IMR-90 (cell line): Measurements from ENCODE around the gene SEMA6D. TPM values are rescaled to one million over a fixed set of nuclear protein-coding genes. Genes with fewer than 3 reads are reported as not detected.

Experiments
- ATAC-seq: fragments of 200-7000 bp; cut with Tn5 transposase; 2 replicates; pipeline ENCODE4 v1.9.1; 2020; ENCODE audit warnings: low read depth, mild to moderate bottlenecking, moderate library complexity
- BruUV-seq: library from RNA; stranded (reverse); fragments of 400-500 nt; replicated peaks from 2 replicates; lab custom pipeline; 2021; lab: Mats Ljungman, UMichigan
- CTCF ChIA-PET: fragments of 300-600 bp; formaldehyde crosslinking; extraction: SDS; loops from one replicate; lab custom pipeline; 2021; ENCODE audit warnings: antibody characterized with exemption; lab: Yijun Ruan, JAX
- POLR2A ChIA-PET: fragments of 300-600 bp; sonication (Branson Sonifier 250); formaldehyde crosslinking; loops from one replicate; lab custom pipeline; 2022; ENCODE audit warnings: antibody characterized with exemption; ENCODE audit not compliant: unreplicated experiment; lab: Charles Lee
- DNase-seq: peaks from one replicate; pipeline ENCODE4 v3.0.0; 2013
- H2AFZ ChIP-seq: replicated peaks from 2 replicates; pipeline ENCODE3; 2013; ENCODE audit warnings: low read length, mild to moderate bottlenecking; ENCODE audit not compliant: poor library complexity
- H2AK5ac ChIP-seq: 2 replicates; pipeline ENCODE4 v1.6.1; 2013; ENCODE audit warnings: low read depth, low read length, inconsistent platforms
- H2AK9ac ChIP-seq: replicated peaks from 2 replicates; pipeline ENCODE3; 2013; ENCODE audit warnings: mild to moderate bottlenecking, low read depth, low read length, moderate library complexity; ENCODE audit not compliant: poor library complexity
- H2BK120ac ChIP-seq: 2 replicates; pipeline ENCODE4 v1.6.1; 2013; ENCODE audit warnings: low read depth, low read length, inconsistent platforms
- H2BK15ac ChIP-seq: 3 replicates; pipeline ENCODE4 v1.6.1; 2013; ENCODE audit warnings: low read depth, low read length, inconsistent platforms
- H2BK20ac ChIP-seq: 2 replicates; pipeline ENCODE4 v1.6.1; 2013; ENCODE audit warnings: low read depth, mild to moderate bottlenecking, inconsistent platforms, low read length, moderate library complexity
- H2BK5ac ChIP-seq: 2 replicates; pipeline ENCODE4 v1.6.1; 2013; ENCODE audit warnings: mild to moderate bottlenecking, low read depth, low read length, inconsistent platforms; ENCODE audit not compliant: poor library complexity, severe bottlenecking
- H3K14ac ChIP-seq: replicated peaks from 2 replicates; pipeline ENCODE4 v1.6.1; 2013; ENCODE audit warnings: low read depth, low read length, inconsistent platforms
- H3K18ac ChIP-seq: 2 replicates; pipeline ENCODE4 v1.6.1; 2013; ENCODE audit warnings: low read depth, low read length, control low read depth
- H3K23ac ChIP-seq: 2 replicates; pipeline ENCODE4 v1.6.1; 2013; ENCODE audit warnings: low read depth, low read length, inconsistent platforms
- H3K27ac ChIP-seq: 2 replicates; pipeline ENCODE4 v1.5.1; 2013; ENCODE audit warnings: mild to moderate bottlenecking, control low read depth, low read length; ENCODE audit not compliant: insufficient read depth
- H3K27me3 ChIP-seq: 2 replicates; pipeline ENCODE4 v1.6.1; 2013; ENCODE audit warnings: low read length; ENCODE audit not compliant: control insufficient read depth, insufficient read depth
- H3K36me3 ChIP-seq: 2 replicates; pipeline ENCODE4 v1.6.1; 2013; ENCODE audit warnings: low read length, mixed read lengths; ENCODE audit not compliant: control insufficient read depth, insufficient read depth
- H3K4ac ChIP-seq: 2 replicates; pipeline ENCODE4 v1.6.1; 2013; ENCODE audit warnings: low read depth, low read length, inconsistent platforms
- H3K4me1 ChIP-seq: 2 replicates; pipeline ENCODE4 v1.6.1; 2013; ENCODE audit warnings: low read length, mixed read lengths; ENCODE audit not compliant: control insufficient read depth, insufficient read depth
- H3K4me2 ChIP-seq: 2 replicates; pipeline ENCODE4 v1.6.1; 2013; ENCODE audit warnings: low read depth, mild to moderate bottlenecking, control low read depth, low read length, moderate library complexity
- H3K4me3 ChIP-seq: 2 replicates; pipeline ENCODE4 v1.5.1; 2013; ENCODE audit warnings: low read depth, mild to moderate bottlenecking, control low read depth, low read length, moderate library complexity; ENCODE audit not compliant: insufficient read depth
- H3K56ac ChIP-seq: 2 replicates; pipeline ENCODE4 v1.6.1; 2013; ENCODE audit warnings: low read length, inconsistent platforms; ENCODE audit not compliant: insufficient read depth; ENCODE audit errors: extremely low read depth
- H3K79me1 ChIP-seq, 2 experiments: 2 replicates each; pipeline ENCODE4 v1.6.1; 2013; ENCODE audit warnings: low read length in 2 of 2, inconsistent platforms in 1 of 2, low read depth in 1 of 2
- H3K9ac ChIP-seq: 2 replicates; pipeline ENCODE4 v1.6.1; 2013; ENCODE audit warnings: low read depth, low read length, control low read depth
- H3K9me1 ChIP-seq: 2 replicates; pipeline ENCODE4 v1.6.1; 2013; ENCODE audit warnings: low read length, inconsistent platforms; ENCODE audit not compliant: insufficient read depth
- H3K9me3 ChIP-seq: 2 replicates; pipeline ENCODE4 v1.6.1; 2013; ENCODE audit warnings: low read length; ENCODE audit not compliant: control insufficient read depth, insufficient read depth
- H4K20me1 ChIP-seq: 2 replicates; pipeline ENCODE4 v1.6.1; 2013; ENCODE audit warnings: low read length, inconsistent platforms; ENCODE audit not compliant: insufficient read depth
- H4K5ac ChIP-seq: 2 replicates; pipeline ENCODE4 v1.6.1; 2013; ENCODE audit warnings: mild to moderate bottlenecking, low read depth, low read length, control low read depth
- H4K8ac ChIP-seq, 2 experiments: 2 replicates each; pipeline ENCODE4 v1.6.1; 2013; ENCODE audit warnings: low read depth in 2 of 2, low read length in 2 of 2, control low read depth in 1 of 2, inconsistent platforms in 1 of 2
- H4K91ac ChIP-seq: 2 replicates; pipeline ENCODE4 v1.6.1; 2013; ENCODE audit warnings: low read depth, low read length, inconsistent platforms; ENCODE audit not compliant: insufficient read depth
- BHLHE40 ChIP-seq: fragments of 150-350 bp; IDR thresholded peaks from 2 replicates; pipeline ENCODE4 v1.6.1; 2016; ENCODE audit warnings: mild to moderate bottlenecking, low read depth, low read length
- CHD1 ChIP-seq: IDR thresholded peaks from 2 replicates; pipeline ENCODE4 v1.6.1; 2012; ENCODE audit warnings: low read depth, low read length, improper control_type of control experiment
- FOS ChIP-seq: fragments of 150-350 bp; IDR thresholded peaks from 2 replicates; pipeline ENCODE4 v1.6.1; 2016; ENCODE audit warnings: low read depth, low read length
- MAFK ChIP-seq: IDR thresholded peaks from 2 replicates; pipeline ENCODE4 v1.6.1; 2012; ENCODE audit warnings: low read depth, low read length, improper control_type of control experiment
- MAZ ChIP-seq: IDR thresholded peaks from 2 replicates; pipeline ENCODE4 v1.6.1; 2012; ENCODE audit warnings: low read depth, mild to moderate bottlenecking, low read length, improper control_type of control experiment, moderate library complexity, borderline replicate concordance
- MXI1 ChIP-seq: IDR thresholded peaks from 2 replicates; pipeline ENCODE4 v1.6.1; 2012; ENCODE audit warnings: low read depth, mild to moderate bottlenecking, low read length, moderate library complexity, borderline replicate concordance
- NFE2L2 ChIP-seq: fragments of 150-350 bp; IDR thresholded peaks from 2 replicates; pipeline ENCODE4 v1.6.1; 2016; ENCODE audit warnings: low read depth, mild to moderate bottlenecking, low read length
- POLR2A ChIP-seq: IDR thresholded peaks from 2 replicates; pipeline ENCODE4 v1.6.1; 2012; ENCODE audit warnings: mild to moderate bottlenecking, low read depth, low read length
- RAD21 ChIP-seq: IDR thresholded peaks from 2 replicates; pipeline ENCODE4 v1.6.1; 2012; ENCODE audit warnings: low read length, improper control_type of control experiment
- SMC3 ChIP-seq: fragments of 150-350 bp; IDR thresholded peaks from 2 replicates; pipeline ENCODE4 v1.6.1; 2016; ENCODE audit warnings: low read depth, mild to moderate bottlenecking, antibody characterized with exemption, low read length, moderate library complexity
- WGBS, 2 experiments: methylation state at CpG; one replicate each; pipeline versions ENCODE4 v1.1.5 to v1.1.7; 2013; ENCODE audit warnings: missing lambda C conversion rate in 2 of 2; ENCODE audit not compliant: insufficient read length in 1 of 2; ENCODE audit errors: extremely low coverage in 2 of 2; 5-methylcytosine and 5-hydroxymethylcytosine counted together
- dilution Hi-C: fragments of 300-500 bp; cut with HindIII; formaldehyde crosslinking; loops from one replicate; pipeline ENCODE4 v1.14.3; 2018; ENCODE audit warnings: low sequenced_read_pairs; ENCODE audit not compliant: unreplicated experiment
- in situ Hi-C: fragments of 300-500 bp; cut with MboI; formaldehyde crosslinking; loops from 3 replicates; pipeline ENCODE4 v1.14.3; 2019; ENCODE audit warnings: low sequenced_read_pairs, inconsistent platforms, mixed read lengths
- intact Hi-C: fragments of 100-400 bp; cut with micrococcal nuclease; formaldehyde crosslinking; loops from 2 replicates; pipeline ENCODE4 v1.10.0; 2022
- polyA plus RNA-seq, 3 experiments: library from polyadenylated mRNA; depleted of rRNA; stranded (reverse); fragments of >200 nt; gene quantifications; 2 replicates each; pipeline ENCODE4 v1.2.3, GENCODE V29; 2012; ENCODE audit warnings: low replicate concordance in 1 of 3
- total RNA-seq: library from RNA; depleted of rRNA; stranded (reverse); fragments of >200 nt; gene quantifications from 2 replicates; pipeline ENCODE4 v1.2.3, GENCODE V29; 2012

The SEMA6D gene
- total and polyA plus RNA-seq, 2 of the 4 experiments (the other 2 are of a cell fraction) = 12.6 to 17.4 TPM

- Histone ChIP-seq H3K27ac (no peak overlapping the region), H3K9me3 (no peaks in the 10 kb centered on the region), H2AK5ac (no peak overlapping the region), H3K14ac (no peak overlapping the region), H3K79me1 (0 out of 4 replicates have a peak, but pooled peaks cover 0 to 1% of the 10 kb centered on the region in 2 experiments), H3K4me2 (no peak overlapping the region), H3K56ac (no peak overlapping the region), H2BK20ac (no peak overlapping the region), H3K4me3 (no peak overlapping the region), H4K5ac (no peak overlapping the region), H4K20me1 (no peaks in the 10 kb centered on the region), H2BK5ac (no peak overlapping the region), H4K91ac (no peak overlapping the region), H2BK120ac (no peak overlapping the region), H3K9ac (no peak overlapping the region), H3K23ac (no peak overlapping the region), H2AK9ac (no peak overlapping the region), H3K9me1 (peaks cover 3% of the 10 kb centered on the region), H3K27me3 (no peaks in the 10 kb centered on the region), H3K36me3 (peaks cover 37% of the 10 kb centered on the region), H3K18ac (no peak overlapping the region), H3K4ac (no peak overlapping the region), H2BK15ac (no peak overlapping the region), H4K8ac (no peak overlapping the region), H3K4me1 (no peaks in the 10 kb centered on the region), H2AFZ (no peak overlapping the region)
- ChIA-PET CTCF (no interaction called here), POLR2A (no interaction called here)
- in situ Hi-C loops (no loop called here), intact Hi-C loops (no loop called here), dilution Hi-C loops (no loop called here)
- 100% methylated on average over 8 of the region's 13 CpGs; no CpG with 5 or more reads in 1 of the 2 experiments for WGBS, 2 experiments
- no peak for DNase-seq
- ATAC-seq = no peak
- no TSS peak for BruUV-seq
- TF ChIP-seq MAZ (no peak), FOS (no peak), NFE2L2 (no peak), MAFK (no peak), BHLHE40 (no peak), SMC3 (no peak), RAD21 (no peak), CHD1 (no peak), POLR2A (no peak), MXI1 (no peak)
Measured at GRCh38 chr15:47764666-47765065, 47.4 kb downstream of the SEMA6D start.
